SK-N-SH (cell line): Measurements from ENCODE around the gene SNX32. TPM values are rescaled to one million over a fixed set of nuclear protein-coding genes. Genes with fewer than 3 reads are reported as not detected.

Source experiments
- CTCF ChIA-PET: fragments of 300-600, 350-600 bp; formaldehyde crosslinking; extraction: SDS; loops from one replicate; lab custom pipeline; 2021; lab: Yijun Ruan, JAX
- POLR2A ChIA-PET: fragments of 350-600 bp; sonication (Branson Sonifier 250); formaldehyde crosslinking; extraction: SDS; loops from one replicate; lab custom pipeline; 2020; ENCODE audit warnings: antibody characterized with exemption, inconsistent platforms; lab: Yijun Ruan, JAX
- DNase-seq: peaks from one replicate; pipeline ENCODE4 v3.0.0; 2012
- H2AFZ ChIP-seq: fragments of 200-600 bp; sonication (generic); 2 replicates; pipeline ENCODE4 v1.8.1; 2016; ENCODE audit warnings: antibody characterized with exemption, mild to moderate bottlenecking, low read depth
- H3F3A ChIP-seq: fragments of 200-600 bp; sonication (generic); replicated peaks from 2 replicates; pipeline ENCODE3; 2016; ENCODE audit warnings: antibody characterized with exemption, mild to moderate bottlenecking; ENCODE audit not compliant: insufficient read depth
- H3K27ac ChIP-seq, 2 experiments: fragments of 200-500 bp in 1 of 2; fragments of 200-600 bp in 1 of 2; sonication (Bioruptor generic) in 1 of 2; sonication (generic), shearing (Covaris generic) in 1 of 2; 2 replicates each; pipeline versions ENCODE4 v1.5.1 to v1.6.1; 2014 to 2016; ENCODE audit warnings: low read depth in 2 of 2, inconsistent platforms in 1 of 2, low read length in 1 of 2, mild to moderate bottlenecking in 1 of 2, mixed read lengths in 1 of 2
- H3K27me3 ChIP-seq: fragments of 200-600 bp; sonication (generic), shearing (Covaris generic); 2 replicates; pipeline ENCODE4 v1.6.1; 2016; ENCODE audit warnings: mixed run types; ENCODE audit not compliant: insufficient read depth
- H3K36me3 ChIP-seq, 2 experiments: fragments of 200-500 bp in 1 of 2; fragments of 200-600 bp in 1 of 2; sonication (Bioruptor generic) in 1 of 2; sonication (generic) in 1 of 2; replicated peaks in 1 of 2; 2 replicates each; pipeline versions ENCODE3 to v1.5.1; 2014 to 2016; ENCODE audit warnings: low read length in 1 of 2, mild to moderate bottlenecking in 1 of 2; ENCODE audit not compliant: insufficient read depth in 2 of 2, control insufficient read depth in 1 of 2
- H3K4me1 ChIP-seq, 2 experiments: fragments of 200-500 bp in 1 of 2; fragments of 200-600 bp in 1 of 2; sonication (Bioruptor generic) in 1 of 2; sonication (generic), shearing (Covaris generic) in 1 of 2; 2 replicates each; pipeline versions ENCODE4 v1.5.1 to v1.6.1; 2014 to 2016; ENCODE audit warnings: low read depth in 1 of 2, low read length in 1 of 2, mixed run types in 1 of 2; ENCODE audit not compliant: insufficient read depth in 2 of 2, control insufficient read depth in 1 of 2
- H3K4me2 ChIP-seq: fragments of 200-600 bp; sonication (generic), shearing (Covaris generic); 2 replicates; pipeline ENCODE4 v1.6.1; 2017; ENCODE audit warnings: mixed run types
- H3K4me3 ChIP-seq, 2 experiments: fragments of 200-500 bp in 1 of 2; fragments of 200-600 bp in 1 of 2; sonication (Bioruptor generic) in 1 of 2; sonication (generic), shearing (Covaris generic) in 1 of 2; 2 replicates each; pipeline versions ENCODE4 v1.5.1 to v1.8.1; 2014 to 2016; ENCODE audit warnings: low read depth in 2 of 2, inconsistent platforms in 1 of 2, low read length in 1 of 2, mild to moderate bottlenecking in 1 of 2, mixed read lengths in 1 of 2, moderate library complexity in 1 of 2
- H3K79me2 ChIP-seq: fragments of 200-600 bp; sonication (generic); 2 replicates; pipeline ENCODE4 v1.8.1; 2017; ENCODE audit warnings: mild to moderate bottlenecking; ENCODE audit not compliant: insufficient read depth
- H3K9ac ChIP-seq: fragments of 200-600 bp; sonication (generic); 2 replicates; pipeline ENCODE4 v1.6.1; 2017; ENCODE audit warnings: mixed run types
- H3K9me2 ChIP-seq: fragments of 200-600 bp; sonication (generic); 2 replicates; pipeline ENCODE4 v1.6.1; 2017; ENCODE audit warnings: mixed run types
- H3K9me3 ChIP-seq: fragments of 200-600 bp; sonication (generic); 2 replicates; pipeline ENCODE4 v1.6.1; 2017; ENCODE audit warnings: mixed run types, mild to moderate bottlenecking, moderate library complexity
- H4K20me1 ChIP-seq: fragments of 200-600 bp; sonication (generic); 2 replicates; pipeline ENCODE4 v1.6.1; 2017; ENCODE audit warnings: mild to moderate bottlenecking, mixed run types; ENCODE audit not compliant: insufficient read depth
- ELF1 ChIP-seq: IDR thresholded peaks from 2 replicates; pipeline ENCODE4 v1.4.0; 2012
- JUND ChIP-seq: IDR thresholded peaks from 2 replicates; pipeline ENCODE4 v1.4.0; 2012
- NRF1 ChIP-seq: IDR thresholded peaks from 2 replicates; pipeline ENCODE4 v1.6.1; 2012; ENCODE audit warnings: low read depth, mild to moderate bottlenecking, low read length
- RCOR1 ChIP-seq: fragments of 150-350 bp; IDR thresholded peaks from 2 replicates; pipeline ENCODE4 v1.6.1; 2017; ENCODE audit warnings: antibody characterized with exemption, low read length
- TCF12 ChIP-seq: IDR thresholded peaks from 2 replicates; pipeline ENCODE4 v1.4.0; 2012
- WGBS: methylation state at CpG from one replicate; pipeline ENCODE4 v1.1.6; 2017; ENCODE audit warnings: low lambda C conversion rate; 5-methylcytosine and 5-hydroxymethylcytosine counted together
- polyA plus RNA-seq, 3 experiments: library from polyadenylated mRNA; depleted of rRNA; stranded (reverse); fragments of >200 nt; gene quantifications; 2 replicates each; pipeline ENCODE4 v1.2.3, GENCODE V29; 2012
- TF ChIP-seq, protein P1 (sequence below): IDR thresholded peaks from 2 replicates; pipeline ENCODE4 v1.4.0; 2012; ENCODE audit warnings: low read depth, borderline replicate concordance
- TF ChIP-seq, protein P2 (sequence below): IDR thresholded peaks from 2 replicates; pipeline ENCODE4 v1.4.0; 2012; ENCODE audit warnings: low read depth, borderline replicate concordance
- TF ChIP-seq, protein P3 (sequence below): IDR thresholded peaks from 2 replicates; pipeline ENCODE4 v1.6.1; 2012; ENCODE audit warnings: mild to moderate bottlenecking, low read depth, low read length, moderate library complexity

Gene SNX32
- polyA plus RNA-seq, 1 of the 3 experiments (the other 2 are of a cell fraction): 1.0 TPM

DNA sequence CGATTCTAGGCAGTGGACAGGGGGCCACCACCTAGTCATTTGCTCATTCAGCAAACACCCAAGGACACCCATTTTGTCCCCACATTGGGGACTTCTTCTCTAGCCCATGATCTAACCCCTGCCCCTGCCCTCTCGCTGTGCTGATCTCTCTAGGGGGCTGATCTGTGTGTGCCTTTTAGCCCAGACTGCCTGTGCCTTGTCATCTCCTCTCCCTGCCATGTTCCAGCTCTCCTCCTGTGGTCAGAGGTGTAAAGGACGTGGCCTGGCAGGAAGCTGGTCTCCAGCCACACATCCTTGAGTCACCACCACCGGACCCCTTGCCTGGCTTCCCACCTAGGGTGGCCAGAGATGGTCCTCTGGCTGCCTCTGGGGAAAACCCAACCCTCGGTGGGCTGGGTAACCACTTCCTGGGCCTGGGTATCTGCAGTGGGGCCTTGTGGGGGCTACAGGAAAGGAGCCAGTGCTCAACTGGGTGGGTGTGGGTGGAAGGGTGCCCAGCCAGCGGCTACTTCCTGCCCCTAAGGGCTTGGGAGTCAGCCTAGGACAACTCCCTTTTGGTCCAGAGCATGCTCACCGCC, 47.2 kb downstream of the SNX32 start:
- WGBS: 100% methylated on average over 2 of the region's 7 CpGs
- Histone ChIP-seq H3K36me3 (peaks cover 18 to 35% of the 10 kb centered on the region in 2 experiments), H3K27me3 (no peaks in the 10 kb centered on the region), H3K27ac (no peak overlapping the region), H3K9ac (no peak overlapping the region), H4K20me1 (no peaks in the 10 kb centered on the region), H3K9me3 (no peaks in the 10 kb centered on the region), H2AFZ (no peak overlapping the region), H3K4me1 (peaks cover 0 to 8% of the 10 kb centered on the region in 2 experiments; a peak in 1 of 4 replicates), H3K4me3 (no peak overlapping the region), H3K9me2 (no peaks in the 10 kb centered on the region), H3K79me2 (peaks cover 18% of the 10 kb centered on the region; the same call in 1 of the 2 replicates), H3K4me2 (no peak overlapping the region), H3F3A (peaks cover 7% of the 10 kb centered on the region)
- ChIA-PET CTCF (interaction anchor here (1.5 to 15.2 kb wide), 3 partner anchors 9 to 107 kb away, joined by 4 to 374 read pairs (median 261); partner anchors contain the start of genes CCDC85B, CFL1, EFEMP2 and MUS81), POLR2A (interaction anchor here (1.3 kb wide), 1 partner anchor 9 kb away, joined by 3 read pairs; no protein-coding TSS in a partner anchor)
- DNase-seq: no peak
- TF ChIP-seq NRF1: no peak
- TF ChIP-seq, protein P1, sequence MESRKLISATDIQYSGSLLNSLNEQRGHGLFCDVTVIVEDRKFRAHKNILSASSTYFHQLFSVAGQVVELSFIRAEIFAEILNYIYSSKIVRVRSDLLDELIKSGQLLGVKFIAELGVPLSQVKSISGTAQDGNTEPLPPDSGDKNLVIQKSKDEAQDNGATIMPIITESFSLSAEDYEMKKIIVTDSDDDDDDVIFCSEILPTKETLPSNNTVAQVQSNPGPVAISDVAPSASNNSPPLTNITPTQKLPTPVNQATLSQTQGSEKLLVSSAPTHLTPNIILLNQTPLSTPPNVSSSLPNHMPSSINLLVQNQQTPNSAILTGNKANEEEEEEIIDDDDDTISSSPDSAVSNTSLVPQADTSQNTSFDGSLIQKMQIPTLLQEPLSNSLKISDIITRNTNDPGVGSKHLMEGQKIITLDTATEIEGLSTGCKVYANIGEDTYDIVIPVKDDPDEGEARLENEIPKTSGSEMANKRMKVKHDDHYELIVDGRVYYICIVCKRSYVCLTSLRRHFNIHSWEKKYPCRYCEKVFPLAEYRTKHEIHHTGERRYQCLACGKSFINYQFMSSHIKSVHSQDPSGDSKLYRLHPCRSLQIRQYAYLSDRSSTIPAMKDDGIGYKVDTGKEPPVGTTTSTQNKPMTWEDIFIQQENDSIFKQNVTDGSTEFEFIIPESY: no peak
- TF ChIP-seq, protein P2, sequence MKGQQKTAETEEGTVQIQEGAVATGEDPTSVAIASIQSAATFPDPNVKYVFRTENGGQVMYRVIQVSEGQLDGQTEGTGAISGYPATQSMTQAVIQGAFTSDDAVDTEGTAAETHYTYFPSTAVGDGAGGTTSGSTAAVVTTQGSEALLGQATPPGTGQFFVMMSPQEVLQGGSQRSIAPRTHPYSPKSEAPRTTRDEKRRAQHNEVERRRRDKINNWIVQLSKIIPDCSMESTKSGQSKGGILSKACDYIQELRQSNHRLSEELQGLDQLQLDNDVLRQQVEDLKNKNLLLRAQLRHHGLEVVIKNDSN: no peak
- TF ChIP-seq JUND: no peak
- no peak for TF ChIP-seq RCOR1

DNA sequence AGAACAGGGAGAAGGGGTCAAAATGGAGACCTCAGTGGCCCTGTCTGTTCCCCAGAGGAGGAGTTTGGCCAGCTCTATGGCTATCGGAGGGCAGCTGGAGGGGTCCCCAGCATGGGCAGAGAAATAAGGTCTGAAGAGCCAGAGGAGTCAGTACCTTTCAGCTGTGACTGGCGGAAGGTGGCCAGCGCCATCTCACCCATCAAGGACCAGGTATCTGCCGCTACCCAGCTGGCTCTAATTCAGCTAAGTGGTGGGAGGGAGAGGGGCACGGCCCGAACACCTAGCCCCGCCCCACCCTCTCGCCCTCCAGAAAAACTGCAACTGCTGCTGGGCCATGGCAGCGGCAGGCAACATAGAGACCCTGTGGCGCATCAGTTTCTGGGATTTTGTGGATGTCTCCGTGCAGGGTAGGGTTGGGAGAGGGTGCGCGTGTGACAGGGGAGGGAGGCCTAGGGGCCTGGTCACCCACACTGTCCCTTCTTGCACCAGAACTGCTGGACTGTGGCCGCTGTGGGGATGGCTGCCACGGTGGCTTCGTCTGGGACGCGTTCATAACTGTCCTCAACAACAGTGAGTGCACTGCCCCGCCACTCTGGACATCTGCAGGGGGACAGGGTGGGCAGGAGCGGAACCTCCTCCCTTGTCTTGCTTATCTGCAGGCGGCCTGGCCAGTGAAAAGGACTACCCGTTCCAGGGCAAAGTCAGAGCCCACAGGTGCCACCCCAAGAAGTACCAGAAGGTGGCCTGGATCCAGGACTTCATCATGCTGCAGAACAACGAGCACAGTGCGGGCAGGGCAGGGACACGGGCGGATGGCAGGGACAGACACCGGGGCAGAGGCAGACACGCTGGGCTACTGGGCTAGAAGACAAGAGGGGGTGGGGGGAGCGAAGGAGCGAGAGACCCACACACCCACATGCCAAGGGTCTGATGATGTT, 48.6 kb downstream of the SNX32 start:
- no peak for TF ChIP-seq TCF12
- no peak for TF ChIP-seq ELF1
- TF ChIP-seq, protein P3, sequence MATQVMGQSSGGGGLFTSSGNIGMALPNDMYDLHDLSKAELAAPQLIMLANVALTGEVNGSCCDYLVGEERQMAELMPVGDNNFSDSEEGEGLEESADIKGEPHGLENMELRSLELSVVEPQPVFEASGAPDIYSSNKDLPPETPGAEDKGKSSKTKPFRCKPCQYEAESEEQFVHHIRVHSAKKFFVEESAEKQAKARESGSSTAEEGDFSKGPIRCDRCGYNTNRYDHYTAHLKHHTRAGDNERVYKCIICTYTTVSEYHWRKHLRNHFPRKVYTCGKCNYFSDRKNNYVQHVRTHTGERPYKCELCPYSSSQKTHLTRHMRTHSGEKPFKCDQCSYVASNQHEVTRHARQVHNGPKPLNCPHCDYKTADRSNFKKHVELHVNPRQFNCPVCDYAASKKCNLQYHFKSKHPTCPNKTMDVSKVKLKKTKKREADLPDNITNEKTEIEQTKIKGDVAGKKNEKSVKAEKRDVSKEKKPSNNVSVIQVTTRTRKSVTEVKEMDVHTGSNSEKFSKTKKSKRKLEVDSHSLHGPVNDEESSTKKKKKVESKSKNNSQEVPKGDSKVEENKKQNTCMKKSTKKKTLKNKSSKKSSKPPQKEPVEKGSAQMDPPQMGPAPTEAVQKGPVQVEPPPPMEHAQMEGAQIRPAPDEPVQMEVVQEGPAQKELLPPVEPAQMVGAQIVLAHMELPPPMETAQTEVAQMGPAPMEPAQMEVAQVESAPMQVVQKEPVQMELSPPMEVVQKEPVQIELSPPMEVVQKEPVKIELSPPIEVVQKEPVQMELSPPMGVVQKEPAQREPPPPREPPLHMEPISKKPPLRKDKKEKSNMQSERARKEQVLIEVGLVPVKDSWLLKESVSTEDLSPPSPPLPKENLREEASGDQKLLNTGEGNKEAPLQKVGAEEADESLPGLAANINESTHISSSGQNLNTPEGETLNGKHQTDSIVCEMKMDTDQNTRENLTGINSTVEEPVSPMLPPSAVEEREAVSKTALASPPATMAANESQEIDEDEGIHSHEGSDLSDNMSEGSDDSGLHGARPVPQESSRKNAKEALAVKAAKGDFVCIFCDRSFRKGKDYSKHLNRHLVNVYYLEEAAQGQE: no peak
- Histone ChIP-seq H3K79me2 (peaks cover 33% of the 10 kb centered on the region), H3K9me3 (no peaks in the 10 kb centered on the region), H2AFZ (no peak overlapping the region), H3K4me2 (no peak overlapping the region), H3K27me3 (no peaks in the 10 kb centered on the region), H3K4me1 (peaks cover 9 to 17% of the 10 kb centered on the region in 2 experiments; a peak in 3 of 4 replicates), H3K4me3 (no peak overlapping the region), H3K27ac (no peak overlapping the region), H3K9me2 (no peaks in the 10 kb centered on the region), H3F3A (peaks cover 12% of the 10 kb centered on the region), H3K9ac (no peak overlapping the region), H3K36me3 (peaks cover 31 to 45% of the 10 kb centered on the region in 2 experiments), H4K20me1 (no peaks in the 10 kb centered on the region)
- WGBS: 97% methylated on average over 17 of the region's 30 CpGs
- ChIA-PET POLR2A (interaction anchor here (0.7 to 0.9 kb wide), 3 partner anchors 8 to 11 kb away, joined by 3 read pairs; partner anchors contain the start of gene CCDC85B), CTCF (interaction anchor here (0.9 to 15.2 kb wide), 4 partner anchors 8 to 106 kb away, joined by 3 to 374 read pairs (median 132); partner anchors contain the start of genes CCDC85B, CFL1, EFEMP2 and MUS81)
- no peak for DNase-seq
